ENCODE data around the gene ABLIM1.

DNA sequence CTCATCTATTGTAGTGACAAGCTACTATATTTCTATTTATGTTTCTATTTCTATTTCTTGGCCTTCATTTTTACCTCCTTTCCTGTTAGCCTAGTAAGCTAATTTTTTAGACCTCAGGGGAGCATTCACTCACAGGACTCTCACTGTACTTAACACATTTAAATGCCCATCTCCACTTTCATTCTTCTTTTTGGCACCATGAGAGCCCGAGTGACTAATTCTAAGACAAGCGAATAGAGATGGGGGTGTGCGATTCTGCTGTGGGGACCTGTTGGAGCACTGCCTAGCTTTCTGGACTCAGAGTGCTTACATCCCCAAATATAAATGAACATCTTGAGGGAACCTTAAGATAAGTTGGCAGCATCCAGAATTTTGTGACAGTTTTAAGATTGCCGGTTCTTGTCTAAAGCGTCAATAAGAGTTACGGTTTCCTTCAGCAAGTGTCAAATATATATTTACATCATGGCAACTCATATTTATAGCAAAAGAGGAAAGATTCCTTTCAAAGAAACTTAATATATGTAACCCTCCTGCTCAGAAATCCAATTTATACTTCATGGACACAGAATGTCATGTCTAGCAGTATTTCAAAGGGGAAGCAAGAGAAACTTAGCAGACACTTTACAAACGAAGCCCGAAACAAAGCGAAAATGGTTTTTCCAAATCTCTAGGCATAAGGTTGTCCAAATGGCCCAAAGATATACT lies 199.7 kb downstream of the ABLIM1 start:
- TF ChIP-seq, protein P1, sequence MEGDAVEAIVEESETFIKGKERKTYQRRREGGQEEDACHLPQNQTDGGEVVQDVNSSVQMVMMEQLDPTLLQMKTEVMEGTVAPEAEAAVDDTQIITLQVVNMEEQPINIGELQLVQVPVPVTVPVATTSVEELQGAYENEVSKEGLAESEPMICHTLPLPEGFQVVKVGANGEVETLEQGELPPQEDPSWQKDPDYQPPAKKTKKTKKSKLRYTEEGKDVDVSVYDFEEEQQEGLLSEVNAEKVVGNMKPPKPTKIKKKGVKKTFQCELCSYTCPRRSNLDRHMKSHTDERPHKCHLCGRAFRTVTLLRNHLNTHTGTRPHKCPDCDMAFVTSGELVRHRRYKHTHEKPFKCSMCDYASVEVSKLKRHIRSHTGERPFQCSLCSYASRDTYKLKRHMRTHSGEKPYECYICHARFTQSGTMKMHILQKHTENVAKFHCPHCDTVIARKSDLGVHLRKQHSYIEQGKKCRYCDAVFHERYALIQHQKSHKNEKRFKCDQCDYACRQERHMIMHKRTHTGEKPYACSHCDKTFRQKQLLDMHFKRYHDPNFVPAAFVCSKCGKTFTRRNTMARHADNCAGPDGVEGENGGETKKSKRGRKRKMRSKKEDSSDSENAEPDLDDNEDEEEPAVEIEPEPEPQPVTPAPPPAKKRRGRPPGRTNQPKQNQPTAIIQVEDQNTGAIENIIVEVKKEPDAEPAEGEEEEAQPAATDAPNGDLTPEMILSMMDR (conservative IDR thresholded peaks at IDR 0.05 in 1 of 2, IDR thresholded peaks at IDR 0.05 in 1 of 2; ENCODE audit: extremely low read depth in 1 of 2, insufficient read depth in 1 of 2, low read depth in 1 of 2, low read length in 2 of 2) = no peak
- no peak for TF ChIP-seq EZH2 (IDR thresholded peaks at IDR 0.05; ENCODE audit: borderline replicate concordance, low read length)
